Trophoblast cell (in vitro differentiated cells and primary cell): ENCODE measurements around the gene SLC7A6OS.

Experiments used
- DNase-seq, 2 donors: peaks; one replicate each; pipeline ENCODE4 v3.0.0-alpha.2; 2016
- H2AFZ ChIP-seq: 2 replicates; pipeline ENCODE4 v1.6.1; 2013; ENCODE audit warnings: low read length, moderate library complexity, mild to moderate bottlenecking; ENCODE audit not compliant: insufficient read depth, poor library complexity
- H2AK5ac ChIP-seq: 2 replicates; pipeline ENCODE4 v1.6.1; 2013; ENCODE audit warnings: mild to moderate bottlenecking, low read length
- H2BK120ac ChIP-seq: 2 replicates; pipeline ENCODE4 v1.6.1; 2013; ENCODE audit warnings: low read length, mild to moderate bottlenecking, moderate library complexity; ENCODE audit not compliant: insufficient read depth, poor library complexity
- H2BK12ac ChIP-seq: 2 replicates; pipeline ENCODE4 v1.6.1; 2013; ENCODE audit warnings: mild to moderate bottlenecking, low read length, moderate library complexity
- H2BK5ac ChIP-seq: 2 replicates; pipeline ENCODE4 v1.6.1; 2013; ENCODE audit warnings: low read length, low read depth, moderate library complexity, mild to moderate bottlenecking; ENCODE audit not compliant: poor library complexity
- H3K14ac ChIP-seq: 2 replicates; pipeline ENCODE4 v1.6.1; 2013; ENCODE audit warnings: mild to moderate bottlenecking, low read length
- H3K18ac ChIP-seq: 2 replicates; pipeline ENCODE4 v1.6.1; 2013; ENCODE audit warnings: mild to moderate bottlenecking, low read length
- H3K23ac ChIP-seq: 2 replicates; pipeline ENCODE4 v1.6.1; 2013; ENCODE audit warnings: low read length
- H3K27ac ChIP-seq: 2 replicates; pipeline ENCODE4 v1.5.1; 2013; ENCODE audit warnings: low read depth, mild to moderate bottlenecking, inconsistent platforms, low read length, moderate library complexity
- H3K27me3 ChIP-seq: 2 replicates; pipeline ENCODE4 v1.6.1; 2013; ENCODE audit warnings: inconsistent platforms, mild to moderate bottlenecking, low read length, moderate library complexity; ENCODE audit not compliant: insufficient read depth
- H3K36me3 ChIP-seq, 2 experiments: 1 replicate in 1 of 2; 2 replicates in 1 of 2; pipeline ENCODE4 v1.6.1; 2013; ENCODE audit warnings: low read length in 2 of 2, mild to moderate bottlenecking in 2 of 2, moderate library complexity in 1 of 2; ENCODE audit not compliant: insufficient read depth in 2 of 2, control insufficient read depth in 1 of 2
- H3K4ac ChIP-seq: 2 replicates; pipeline ENCODE4 v1.6.1; 2013; ENCODE audit warnings: low read depth, mild to moderate bottlenecking, low read length, moderate library complexity
- H3K4me1 ChIP-seq, 2 experiments: 1 replicate in 1 of 2; 2 replicates in 1 of 2; pipeline ENCODE4 v1.6.1; 2013; ENCODE audit warnings: low read length in 2 of 2, mild to moderate bottlenecking in 2 of 2, moderate library complexity in 1 of 2; ENCODE audit not compliant: insufficient read depth in 2 of 2, control insufficient read depth in 1 of 2
- H3K4me2 ChIP-seq: 2 replicates; pipeline ENCODE4 v1.6.1; 2013; ENCODE audit warnings: inconsistent platforms, mild to moderate bottlenecking, low read length, moderate library complexity
- H3K4me3 ChIP-seq: 2 replicates; pipeline ENCODE4 v1.5.1; 2013; ENCODE audit warnings: mild to moderate bottlenecking, low read depth, low read length, inconsistent platforms
- H3K79me1 ChIP-seq: one replicate; pipeline ENCODE4 v1.6.1; 2013; ENCODE audit warnings: low read length
- H3K79me2 ChIP-seq: 2 replicates; pipeline ENCODE4 v1.6.1; 2013; ENCODE audit warnings: low read length, mild to moderate bottlenecking; ENCODE audit not compliant: control insufficient read depth, insufficient read depth, poor library complexity
- H3K9ac ChIP-seq: 2 replicates; pipeline ENCODE4 v1.6.1; 2013; ENCODE audit warnings: mild to moderate bottlenecking, low read length
- H3K9me3 ChIP-seq: 2 replicates; pipeline ENCODE4 v1.6.1; 2013; ENCODE audit warnings: low read depth, mild to moderate bottlenecking, control low read depth, inconsistent platforms, low read length; ENCODE audit not compliant: insufficient read depth
- H4K12ac ChIP-seq: 2 replicates; pipeline ENCODE4 v1.6.1; 2013; ENCODE audit warnings: low read depth, mild to moderate bottlenecking, low read length, moderate library complexity
- H4K8ac ChIP-seq: 2 replicates; pipeline ENCODE4 v1.6.1; 2013; ENCODE audit warnings: low read depth, mild to moderate bottlenecking, low read length, moderate library complexity
- H4K91ac ChIP-seq: one replicate; pipeline ENCODE4 v1.6.1; 2013; ENCODE audit warnings: low read depth, mild to moderate bottlenecking, low read length, moderate library complexity
- WGBS: extraction: QIAGEN DNeasy Blood & Tissue Kit; methylation state at CpG from one replicate; pipeline ENCODE4 v1.1.7; 2013; ENCODE audit warnings: missing lambda C conversion rate; ENCODE audit not compliant: insufficient read length, insufficient coverage; ENCODE audit errors: extremely low coverage; 5-methylcytosine and 5-hydroxymethylcytosine counted together

The SLC7A6OS gene

DNA sequence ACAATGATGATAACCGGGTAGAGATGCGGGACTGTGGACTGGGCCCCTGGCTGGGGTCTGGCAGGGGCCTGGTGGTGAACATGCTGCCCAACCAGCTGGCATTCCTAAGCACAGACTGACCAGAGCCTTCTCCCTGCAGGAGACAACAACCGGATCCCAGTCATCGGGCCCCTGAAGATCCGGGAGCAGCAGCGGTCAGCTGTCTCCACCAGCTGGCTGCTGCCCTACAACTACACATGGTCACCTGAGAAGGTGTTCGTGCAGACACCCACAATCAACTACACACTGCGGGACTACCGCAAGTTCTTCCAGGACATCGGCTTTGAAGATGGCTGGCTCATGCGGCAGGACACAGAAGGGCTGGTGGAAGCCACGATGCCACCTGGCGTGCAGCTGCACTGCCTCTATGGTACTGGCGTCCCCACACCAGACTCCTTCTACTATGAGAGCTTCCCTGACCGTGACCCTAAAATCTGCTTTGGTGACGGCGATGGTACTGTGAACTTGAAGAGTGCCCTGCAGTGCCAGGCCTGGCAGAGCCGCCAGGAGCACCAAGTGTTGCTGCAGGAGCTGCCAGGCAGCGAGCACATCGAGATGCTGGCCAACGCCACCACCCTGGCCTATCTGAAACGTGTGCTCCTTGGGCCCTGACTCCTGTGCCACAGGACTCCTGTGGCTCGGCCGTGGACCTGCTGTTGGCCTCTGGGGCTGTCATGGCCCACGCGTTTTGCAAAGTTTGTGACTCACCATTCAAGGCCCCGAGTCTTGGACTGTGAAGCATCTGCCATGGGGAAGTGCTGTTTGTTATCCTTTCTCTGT, 51.5 kb downstream of the SLC7A6OS start:
- Histone ChIP-seq H2AFZ (no peak overlapping the region), H3K36me3 (peaks cover 24 to 30% of the 10 kb centered on the region in 2 experiments), H2BK5ac (no peak overlapping the region), H3K9ac (no peak overlapping the region), H3K14ac (no peak overlapping the region), H3K4ac (no peak overlapping the region), H3K18ac (no peak overlapping the region), H3K4me2 (no peak overlapping the region), H3K79me2 (peaks cover 6% of the 10 kb centered on the region), H4K91ac (no peak overlapping the region), H3K4me3 (no peak overlapping the region), H3K9me3 (no peaks in the 10 kb centered on the region), H2AK5ac (no peak overlapping the region), H4K8ac (no peak overlapping the region), H3K79me1 (peaks cover 7% of the 10 kb centered on the region), H3K27me3 (no peaks in the 10 kb centered on the region), H4K12ac (no peak overlapping the region), H3K4me1 (peaks cover 10 to 11% of the 10 kb centered on the region in 2 experiments), H2BK120ac (no peak overlapping the region), H2BK12ac (no peak overlapping the region), H3K27ac (no peak overlapping the region), H3K23ac (no peak overlapping the region)
- DNase-seq, result no peak
- no CpG with 5 or more reads among the region's 27 CpGs for WGBS

DNA sequence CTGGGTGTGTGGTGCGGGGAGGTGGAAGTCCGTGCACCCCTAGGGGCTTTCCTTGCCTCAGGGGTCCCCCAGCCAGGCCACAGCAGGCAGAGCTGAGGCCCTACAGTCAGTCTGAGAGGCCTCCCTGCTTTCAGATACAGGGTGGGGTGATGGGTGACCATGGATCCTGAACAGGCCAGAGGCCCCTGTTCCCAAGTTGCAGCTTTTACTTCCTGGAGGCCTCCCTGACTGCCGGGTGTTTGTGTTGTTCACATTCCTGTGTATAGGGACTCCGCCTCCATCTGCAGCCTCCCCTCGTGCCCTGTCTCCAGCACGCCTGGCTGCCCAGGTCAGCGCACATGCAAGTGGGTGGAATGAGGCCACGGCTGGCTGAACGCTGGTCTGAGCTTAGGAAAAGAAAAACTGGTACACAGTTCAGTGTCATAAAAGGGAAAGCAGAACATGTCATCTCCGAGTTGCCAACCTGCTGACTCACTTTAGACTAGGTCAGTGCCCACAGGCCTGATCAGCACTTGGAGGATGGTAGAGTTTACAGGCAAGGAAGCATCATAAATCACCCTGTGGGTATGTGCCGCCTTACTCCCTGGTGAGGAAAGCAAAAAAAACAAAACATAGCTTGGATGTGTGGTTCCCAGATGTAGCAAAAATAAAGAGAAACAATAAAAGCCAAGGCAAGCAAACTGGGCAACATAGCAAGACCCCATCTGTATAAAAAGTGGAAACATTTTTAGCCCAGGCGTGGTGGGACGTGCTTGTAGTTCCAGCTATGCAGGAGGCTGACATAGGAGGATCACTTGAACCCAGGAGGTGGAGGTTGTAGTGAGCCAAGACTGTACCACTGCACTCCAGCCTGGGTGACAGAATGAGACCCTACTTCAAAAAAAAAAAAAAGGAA, 52.6 kb downstream of the SLC7A6OS start:
- DNase-seq, result no peak
- Histone ChIP-seq H2AFZ (peak overlapping the region; percentile 26), H3K36me3 (peaks cover 29 to 30% of the 10 kb centered on the region in 2 experiments), H3K79me1 (no peaks in the 10 kb centered on the region), H3K23ac (no peak overlapping the region), H2BK120ac (no peak overlapping the region), H2BK5ac (no peak overlapping the region), H3K4me3 (no peak overlapping the region), H3K9ac (no peak overlapping the region), H3K27me3 (no peaks in the 10 kb centered on the region), H2BK12ac (no peak overlapping the region), H4K8ac (peak overlapping the region; percentile 55), H3K4me2 (no peak overlapping the region), H3K4me1 (peaks cover 4 to 9% of the 10 kb centered on the region in 2 experiments), H3K27ac (no peak overlapping the region), H3K14ac (no peak overlapping the region), H3K4ac (no peak overlapping the region), H3K9me3 (no peaks in the 10 kb centered on the region), H3K79me2 (no peaks in the 10 kb centered on the region), H4K12ac (no peak overlapping the region), H3K18ac (no peak overlapping the region), H2AK5ac (no peak overlapping the region), H4K91ac (no peak overlapping the region)
- WGBS, result no CpG with 5 or more reads among the region's 13 CpGs

DNA sequence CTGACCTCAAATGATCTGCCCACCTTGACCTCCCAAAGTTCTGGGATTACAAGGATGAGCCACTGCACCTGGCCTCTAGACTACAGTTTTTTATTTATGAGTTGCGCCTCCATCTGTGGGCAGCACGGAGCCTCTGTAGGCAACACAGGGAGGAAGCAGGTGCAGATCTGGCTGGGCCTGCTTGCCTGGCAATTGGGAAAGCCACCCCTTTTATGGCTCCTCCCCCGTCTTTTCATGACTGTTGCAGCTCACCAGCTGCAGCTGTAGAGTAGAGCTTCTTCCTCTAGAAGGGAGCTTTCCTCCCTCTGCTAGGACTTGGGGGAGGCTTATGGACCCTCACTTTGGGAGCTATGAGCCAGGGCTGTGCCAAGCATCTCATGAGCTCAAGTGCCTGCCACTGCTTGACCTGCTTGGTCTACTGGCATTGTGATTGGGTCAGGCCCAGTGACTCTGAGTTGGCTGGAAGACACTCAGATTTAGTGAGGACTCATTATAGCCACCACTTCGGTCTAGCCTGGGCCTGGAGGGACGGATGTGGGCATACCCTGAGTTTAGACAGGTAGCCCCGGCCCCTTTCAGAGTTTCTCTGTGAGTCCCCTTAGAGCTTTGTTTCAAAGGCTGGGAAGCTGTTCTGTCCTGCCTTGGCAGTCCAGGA, 53.4 kb downstream of the SLC7A6OS start:
- H4K12ac ChIP-seq, result no peak overlapping the region
- H3K4me1 ChIP-seq, result peaks cover 4 to 9% of the 10 kb centered on the region in 2 experiments
- H3K4me3 ChIP-seq, result no peak overlapping the region
- no peak overlapping the region for H3K4me2 ChIP-seq
- H3K36me3 ChIP-seq, result peaks cover 29 to 31% of the 10 kb centered on the region in 2 experiments
- no peak overlapping the region for H3K4ac ChIP-seq
- H3K18ac ChIP-seq, result no peak overlapping the region
- H4K8ac ChIP-seq, result peak overlapping the region; percentile 55
- no peak overlapping the region for H2BK12ac ChIP-seq
- H2AFZ ChIP-seq, result no peak overlapping the region
- H3K79me1 ChIP-seq, result no peaks in the 10 kb centered on the region
- no peaks in the 10 kb centered on the region for H3K27me3 ChIP-seq
- no peak overlapping the region for H2AK5ac ChIP-seq
- no peak overlapping the region for H2BK5ac ChIP-seq
- no peaks in the 10 kb centered on the region for H3K9me3 ChIP-seq
- WGBS, result no CpG with 5 or more reads among the region's 6 CpGs
- H3K79me2 ChIP-seq, result no peaks in the 10 kb centered on the region
- no peak for DNase-seq
- H3K9ac ChIP-seq, result no peak overlapping the region
- no peak overlapping the region for H3K23ac ChIP-seq
- no peak overlapping the region for H4K91ac ChIP-seq
- H3K27ac ChIP-seq, result no peak overlapping the region
- H2BK120ac ChIP-seq, result no peak overlapping the region
- no peak overlapping the region for H3K14ac ChIP-seq

DNA sequence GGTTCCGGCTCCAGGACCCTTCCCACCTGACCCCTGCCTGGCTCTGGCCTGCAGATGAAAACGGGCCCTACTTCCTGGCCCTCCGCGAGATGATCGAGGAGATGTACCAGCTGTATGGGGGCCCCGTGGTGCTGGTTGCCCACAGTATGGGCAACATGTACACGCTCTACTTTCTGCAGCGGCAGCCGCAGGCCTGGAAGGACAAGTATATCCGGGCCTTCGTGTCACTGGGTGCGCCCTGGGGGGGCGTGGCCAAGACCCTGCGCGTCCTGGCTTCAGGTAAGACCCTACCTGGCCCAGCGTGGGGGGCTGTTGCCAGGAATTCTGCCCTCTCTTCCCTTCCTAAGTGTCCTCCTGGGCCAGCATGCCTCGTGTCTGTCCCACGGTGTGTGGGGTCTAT, 55.0 kb downstream of the SLC7A6OS start:
- H2AFZ ChIP-seq, result no peak overlapping the region
- no peak overlapping the region for H3K27ac ChIP-seq
- no peak overlapping the region for H3K4ac ChIP-seq
- H3K27me3 ChIP-seq, result no peaks in the 10 kb centered on the region
- DNase-seq, result no peak
- no peak overlapping the region for H2BK12ac ChIP-seq
- H4K12ac ChIP-seq, result no peak overlapping the region
- H3K18ac ChIP-seq, result no peak overlapping the region
- H3K79me2 ChIP-seq, result no peaks in the 10 kb centered on the region
- no peaks in the 10 kb centered on the region for H3K79me1 ChIP-seq
- H3K4me2 ChIP-seq, result no peak overlapping the region
- peaks cover 4 to 9% of the 10 kb centered on the region in 2 experiments for H3K4me1 ChIP-seq
- no peak overlapping the region for H2AK5ac ChIP-seq
- no peak overlapping the region for H3K23ac ChIP-seq
- H4K91ac ChIP-seq, result no peak overlapping the region
- H4K8ac ChIP-seq, result no peak overlapping the region
- no peaks in the 10 kb centered on the region for H3K9me3 ChIP-seq
- no peak overlapping the region for H3K14ac ChIP-seq
- H2BK120ac ChIP-seq, result no peak overlapping the region
- WGBS, result no CpG with 5 or more reads among the region's 18 CpGs
- no peak overlapping the region for H3K4me3 ChIP-seq
- H3K36me3 ChIP-seq, result peaks cover 29 to 34% of the 10 kb centered on the region in 2 experiments
- no peak overlapping the region for H3K9ac ChIP-seq
- no peak overlapping the region for H2BK5ac ChIP-seq
